SK-N-MC (cell line): ENCODE data around the gene ACTR3.

Source experiments
- EZH2 ChIP-seq: fragments of 200-600 bp; sonication (generic); IDR thresholded peaks from one replicate; pipeline ENCODE4 v1.6.1; 2017; ENCODE audit warnings: antibody characterized with exemption
- FOXP2 ChIP-seq: optimal IDR thresholded peaks from 2 replicates; pipeline ENCODE3; 2011; ENCODE audit warnings: mild to moderate bottlenecking, moderate library complexity; ENCODE audit not compliant: insufficient read depth; ENCODE audit errors: extremely low read length, control extremely low read depth
- POLR2AphosphoS5 ChIP-seq: IDR thresholded peaks from 2 replicates; pipeline ENCODE4 v1.6.1; 2012; ENCODE audit warnings: mild to moderate bottlenecking, low read depth, low read length, borderline replicate concordance

- TF ChIP-seq EZH2 (no peak), POLR2AphosphoS5 (no peak), FOXP2 (no peak)
Observed at GRCh38 chr2:113873867-113874266, 16.0 kb upstream of the ACTR3 start.
